Heart left ventricle (tissue), 16 donors: Measurements from ENCODE around the gene PDPR. TPM values are rescaled to one million over a fixed set of nuclear protein-coding genes. Genes with fewer than 3 reads are reported as not detected.

ENCODE experiments used
- ATAC-seq, 4 donors: fragments of 200-7000 bp; cut with Tn5 transposase; one replicate each; pipeline ENCODE4 v1.9.1; 2020 to 2022; ENCODE audit warnings: moderate library complexity in 4 of 4, mild to moderate bottlenecking in 3 of 4, moderate number of reproducible peaks in 1 of 4
- DNase-seq, 5 donors: peaks; one replicate each; pipeline ENCODE4 v3.0.0-alpha.2; 2020
- H3K27ac ChIP-seq, 12 donors: fragments of 200-600 bp; sonication (generic) in 4 of 12; one replicate each; pipeline versions ENCODE4 v1.5.0 to v1.8.0; 2016 to 2022; ENCODE audit warnings: mild to moderate bottlenecking in 2 of 12
- H3K27me3 ChIP-seq, 9 donors: fragments of 200-600 bp; sonication (generic) in 2 of 9; one replicate each; pipeline versions ENCODE4 v1.5.1 to v1.8.0; 2016 to 2022; ENCODE audit warnings: mild to moderate bottlenecking in 3 of 9
- H3K36me3 ChIP-seq, 9 donors: fragments of 200-600 bp; sonication (generic) in 2 of 9; one replicate each; pipeline versions ENCODE4 v1.5.0 to v1.8.0; 2018 to 2022; ENCODE audit warnings: mild to moderate bottlenecking in 2 of 9
- H3K4me1 ChIP-seq, 12 donors: fragments of 200-600 bp; sonication (generic) in 4 of 12; one replicate each; pipeline versions ENCODE4 v1.5.0 to v1.8.0; 2016 to 2022; ENCODE audit warnings: mild to moderate bottlenecking in 3 of 12
- H3K4me3 ChIP-seq, 12 donors: fragments of 200-600 bp; sonication (generic) in 4 of 12; one replicate each; pipeline versions ENCODE4 v1.5.0 to v1.8.0; 2017 to 2022; ENCODE audit warnings: mild to moderate bottlenecking in 9 of 12, moderate library complexity in 4 of 12
- H3K9me3 ChIP-seq, 12 donors: fragments of 200-600 bp; sonication (generic) in 4 of 12; one replicate each; pipeline versions ENCODE4 v1.5.0 to v1.8.0; 2016 to 2022; ENCODE audit warnings: mild to moderate bottlenecking in 1 of 12
- CTCF ChIP-seq, 12 donors: fragments of 200-600 bp; sonication (generic) in 4 of 12; IDR thresholded peaks; one replicate each; pipeline versions ENCODE4 v1.5.0 to v1.8.0; 2018 to 2022; ENCODE audit warnings: antibody characterized with exemption in 12 of 12, mild to moderate bottlenecking in 5 of 12
- POLR2A ChIP-seq, 2 donors: fragments of 450-650 bp; IDR thresholded peaks; one replicate each; pipeline ENCODE4 v1.6.1; 2017; ENCODE audit warnings: antibody characterized with exemption in 2 of 2, mild to moderate bottlenecking in 2 of 2, moderate library complexity in 2 of 2
- WGBS, 4 donors: extraction: QIAGEN DNeasy Blood & Tissue Kit in 2 of 4; methylation state at CpG; one replicate each; pipeline versions ENCODE4 v1.1.5 to v1.1.7; 2013 to 2018; 5-methylcytosine and 5-hydroxymethylcytosine counted together
- intact Hi-C, 10 donors: fragments of 100-400 bp; cut with DNase I; formaldehyde crosslinking; loops; one replicate each; pipeline versions ENCODE4 v1.11.1 to v1.14.2; 2022
- polyA plus RNA-seq, 2 donors: library from polyadenylated mRNA; stranded (reverse); fragments of 200-250 nt; gene quantifications; one replicate each; pipeline ENCODE4 v1.2.3, GENCODE V29; 2013
- total RNA-seq, 9 donors: library from RNA; depleted of rRNA in 2 of 9; stranded (reverse); fragments of >200 nt in 2 of 9; fragmentation: NEBNext Ultra II Directional in 3 of 9; extraction: Animal tissue kit (Norgen Biotek cat#: 25700) in 3 of 9; gene quantifications; one replicate each; pipeline versions ENCODE4 v1.1.0 to v1.2.4, GENCODE V29; 2016 to 2023
- donor health status: ischemic (EF 13 %, LVEDD 7.1; RV severe dilation, severe dysfunction).
- donor health status: healthy with polysubstance abuse.
- donor health status: DM: no; HTN: yes; CAD: no.
- donor health status: DM: no; HTN: no; CAD: no.
- donor health status: ischemic (EF 25% LVEDD 6.9; RV normal size, moderate dysfunction).
- donor health status: ischemic (EF 25% LVEDD 5.7; RV mildly dilated, moderate dysfunction).
- donor health status: healthy.
- donor health status: DM: yes; HTN: yes; CAD: no.
- donor health status: ischemic (EF 35%, LVEDD 5.7; RV mildly dilated, moderate dysfunction).
- donor health status: nonischemic (EF 11% LVEDD 7.7; RV severe dilation, severe dysfunction).
- donor health status: DM: yes; HTN: yes; CAD: no.
- donor health status: PGD.
- donor health status: ischemic (EF 29% LVEDD 5.4; RV normal size, mild dysfunction).
- donor health status: nonischemic (EF 23%, LVEDD 6.1; RV moderate dilation, normal function).

The PDPR gene
- total and polyA plus RNA-seq, 11 donors = 7.7 to 38.3 (median 27.1) TPM

DNA sequence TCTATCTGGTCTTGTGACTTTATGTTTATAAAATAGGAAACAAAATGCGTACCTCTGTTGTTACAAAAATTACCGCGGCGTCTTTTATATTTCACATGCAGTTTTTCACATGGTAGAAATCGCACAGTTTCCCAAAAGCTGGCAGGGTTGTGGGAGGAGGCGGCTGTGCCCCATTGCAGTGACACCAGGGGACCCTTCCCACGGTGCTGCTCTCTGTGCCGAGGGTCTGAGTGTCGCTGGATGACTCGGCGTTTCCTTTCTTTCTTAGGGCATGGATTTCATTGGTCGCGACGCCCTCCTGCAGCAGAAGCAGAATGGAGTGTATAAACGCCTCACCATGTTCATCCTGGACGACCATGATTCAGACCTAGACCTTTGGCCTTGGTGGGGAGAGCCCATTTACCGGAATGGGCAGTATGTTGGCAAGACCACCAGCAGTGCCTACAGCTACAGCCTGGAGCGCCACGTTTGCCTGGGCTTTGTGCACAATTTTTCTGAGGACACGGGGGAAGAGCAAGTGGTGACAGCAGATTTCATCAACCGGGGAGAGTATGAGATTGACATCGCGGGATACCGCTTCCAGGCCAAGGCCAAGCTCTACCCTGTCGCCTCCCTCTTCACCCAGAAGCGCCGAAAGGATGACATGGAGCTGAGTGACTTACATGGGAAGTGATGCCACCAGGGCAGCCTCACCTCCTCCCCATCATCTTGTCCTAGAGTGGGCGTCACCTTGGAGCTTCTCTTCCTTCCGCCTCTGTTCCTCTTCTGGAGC is 42.3 kb downstream of the PDPR start:
- peaks cover 12 to 100% (median 100%) of the 10 kb centered on the region in 9 donors for H3K36me3 ChIP-seq
- DNase-seq (no peak), ATAC-seq (no peak)
- no peaks in the 10 kb centered on the region for H3K27me3 ChIP-seq
- H3K4me1 ChIP-seq = no peaks in the 10 kb centered on the region
- WGBS, 4 donors = 91 to 93% (median 93%) methylated on average over 29 of the region's 29 CpGs
- TF ChIP-seq POLR2A (IDR thresholded peaks at IDR 0.05) = no peak
- TF ChIP-seq CTCF (IDR thresholded peaks at IDR 0.05) = no peak
- no peak overlapping the region for H3K4me3 ChIP-seq
- intact Hi-C loops = loop anchor here in 2 of 10 donors (10.0 kb wide), 2 partner anchors 108 to 118 kb away; no protein-coding TSS in a partner anchor
- H3K27ac ChIP-seq = no peak overlapping the region
- no peaks in the 10 kb centered on the region for H3K9me3 ChIP-seq

- no peaks in the 10 kb centered on the region for H3K9me3 ChIP-seq
- H3K4me3 ChIP-seq = no peak overlapping the region
- intact Hi-C loops = loop anchor here in 2 of 10 donors (10.0 kb wide), 2 partner anchors 108 to 118 kb away; no protein-coding TSS in a partner anchor
- no peaks in the 10 kb centered on the region for H3K27me3 ChIP-seq
- H3K27ac ChIP-seq = no peak overlapping the region
- WGBS, 4 donors = 73 to 81% (median 77%) methylated on average over 11 of the region's 11 CpGs
- peaks cover 8 to 100% (median 100%) of the 10 kb centered on the region in 9 donors for H3K36me3 ChIP-seq
- ATAC-seq (no peak), DNase-seq (no peak)
- TF ChIP-seq CTCF (IDR thresholded peaks at IDR 0.05) (no peak), POLR2A (IDR thresholded peaks at IDR 0.05) (no peak)
- no peaks in the 10 kb centered on the region for H3K4me1 ChIP-seq
Observed at GRCh38 chr16:70157105-70157476, 43.0 kb downstream of the PDPR start.

DNA sequence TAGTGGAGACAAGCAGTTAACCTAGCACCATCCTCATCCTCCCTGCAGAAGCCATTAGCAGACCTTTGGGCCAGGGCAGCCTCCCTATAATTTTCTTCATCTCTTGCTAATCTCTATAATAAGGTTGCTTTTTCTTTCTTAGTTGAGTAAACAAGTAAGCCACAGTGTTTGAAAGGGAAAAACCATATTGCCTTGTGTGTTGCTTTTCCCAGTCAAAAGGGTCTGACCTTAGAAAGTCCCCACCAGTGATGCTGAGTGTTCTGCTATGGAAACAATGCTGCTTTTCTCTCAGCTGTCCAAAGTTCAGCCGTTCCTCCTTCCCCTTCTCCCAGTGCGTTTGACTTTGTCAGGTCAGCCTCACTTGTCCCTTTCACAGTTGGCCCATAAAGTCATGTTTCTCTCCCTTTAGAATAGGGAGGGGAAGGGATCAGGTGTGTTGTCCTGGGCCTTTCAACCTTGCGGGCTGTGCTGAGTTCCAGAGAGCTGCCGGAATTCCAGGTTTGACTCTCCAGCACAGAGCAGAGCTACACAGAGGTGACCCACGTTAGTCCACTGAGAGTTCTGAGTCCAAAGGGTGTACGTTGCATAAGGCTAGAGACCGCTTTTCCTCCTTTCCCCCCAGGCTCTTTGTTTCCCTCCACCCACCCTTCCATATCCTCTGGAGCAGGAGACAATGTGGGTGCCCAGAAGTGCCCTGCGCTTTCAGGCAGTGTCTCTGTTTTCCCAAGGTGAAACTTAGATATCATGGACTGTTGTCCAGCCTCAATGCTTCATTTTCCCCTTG is 43.5 kb downstream of the PDPR start:
- no peak for TF ChIP-seq CTCF (IDR thresholded peaks at IDR 0.05)
- no peak for TF ChIP-seq POLR2A (IDR thresholded peaks at IDR 0.05)
- intact Hi-C loops = loop anchor here in 2 of 10 donors (10.0 kb wide), 2 partner anchors 107 to 117 kb away; no protein-coding TSS in a partner anchor
- peaks cover 8 to 100% (median 99%) of the 10 kb centered on the region in 9 donors for H3K36me3 ChIP-seq
- 83 to 92% (median 90%) methylated on average over 8 of the region's 8 CpGs for WGBS, 4 donors
- no peak overlapping the region for H3K27ac ChIP-seq
- H3K4me1 ChIP-seq = no peaks in the 10 kb centered on the region
- no peaks in the 10 kb centered on the region for H3K9me3 ChIP-seq
- no peak for DNase-seq
- H3K27me3 ChIP-seq = no peaks in the 10 kb centered on the region
- H3K4me3 ChIP-seq = no peak overlapping the region
- no peak for ATAC-seq
